Bronchial epithelial cell (primary cell): ENCODE data around the gene CA11. TPM values are rescaled to one million over a fixed set of nuclear protein-coding genes. Genes with fewer than 3 reads are reported as not detected.
A peak's percentile ranks its signal among the peaks of the same experiment; 100 is the strongest.

Experiments
- DNase-seq: peaks from one replicate; pipeline ENCODE4 v3.0.0-alpha.2; 2010; ENCODE audit warnings: low read depth
- FAIRE-seq: peaks from 2 replicates; lab custom pipeline; 2011; peaks lifted over from hg19 to GRCh38; lab: Jason Lieb, UNC
- H3K27me3 ChIP-seq: 2 replicates; pipeline ENCODE4 v1.5.1; 2011; ENCODE audit warnings: low read length; ENCODE audit not compliant: control insufficient read depth, insufficient read depth
- H3K36me3 ChIP-seq: 2 replicates; pipeline ENCODE4 v1.5.1; 2011; ENCODE audit warnings: low read length; ENCODE audit not compliant: control insufficient read depth, insufficient read depth
- H3K4me3 ChIP-seq: 2 replicates; pipeline ENCODE4 v1.5.1; 2011; ENCODE audit warnings: mild to moderate bottlenecking, low read depth, low read length, control low read depth
- total RNA-seq: library from RNA; depleted of rRNA; stranded (reverse); fragments of >200 nt; gene quantifications from 2 replicates; pipeline ENCODE4 v1.2.1, GENCODE V29; 2014
- TF ChIP-seq, protein P1 (sequence below): IDR thresholded peaks from 2 replicates; pipeline ENCODE4 v1.5.1; 2011; ENCODE audit warnings: mild to moderate bottlenecking, moderate library complexity, low read length, control low read depth, inconsistent platforms; ENCODE audit not compliant: insufficient read depth, severe bottlenecking

Gene CA11
- total RNA-seq, 1 donor from 2014 or later, result 2.4 TPM

DNA sequence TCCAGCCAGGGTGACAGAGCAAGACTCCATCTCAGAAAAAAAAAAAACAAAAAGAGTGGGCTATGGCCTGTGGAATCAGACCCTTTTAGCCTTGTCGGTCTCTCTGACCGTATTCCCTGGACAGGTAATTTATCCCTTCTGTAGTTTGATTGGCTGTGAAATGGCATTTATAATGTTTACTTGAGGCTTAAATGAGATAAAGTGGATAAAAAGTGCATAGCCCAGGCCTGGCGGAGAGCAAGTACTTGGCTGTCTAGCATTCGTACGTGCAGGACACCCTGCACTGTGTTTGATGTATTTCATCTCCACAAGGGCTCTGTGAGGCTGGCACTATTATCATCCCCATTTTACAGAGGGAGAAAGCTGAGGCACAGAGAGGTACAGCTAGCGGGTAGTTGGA, 19.8 kb upstream of the CA11 start:
- Histone ChIP-seq H3K4me3 (no peak overlapping the region), H3K27me3 (no peaks in the 10 kb centered on the region), H3K36me3 (no peaks in the 10 kb centered on the region)
- FAIRE-seq (no peak), DNase-seq (no peak)
- TF ChIP-seq, protein P1, sequence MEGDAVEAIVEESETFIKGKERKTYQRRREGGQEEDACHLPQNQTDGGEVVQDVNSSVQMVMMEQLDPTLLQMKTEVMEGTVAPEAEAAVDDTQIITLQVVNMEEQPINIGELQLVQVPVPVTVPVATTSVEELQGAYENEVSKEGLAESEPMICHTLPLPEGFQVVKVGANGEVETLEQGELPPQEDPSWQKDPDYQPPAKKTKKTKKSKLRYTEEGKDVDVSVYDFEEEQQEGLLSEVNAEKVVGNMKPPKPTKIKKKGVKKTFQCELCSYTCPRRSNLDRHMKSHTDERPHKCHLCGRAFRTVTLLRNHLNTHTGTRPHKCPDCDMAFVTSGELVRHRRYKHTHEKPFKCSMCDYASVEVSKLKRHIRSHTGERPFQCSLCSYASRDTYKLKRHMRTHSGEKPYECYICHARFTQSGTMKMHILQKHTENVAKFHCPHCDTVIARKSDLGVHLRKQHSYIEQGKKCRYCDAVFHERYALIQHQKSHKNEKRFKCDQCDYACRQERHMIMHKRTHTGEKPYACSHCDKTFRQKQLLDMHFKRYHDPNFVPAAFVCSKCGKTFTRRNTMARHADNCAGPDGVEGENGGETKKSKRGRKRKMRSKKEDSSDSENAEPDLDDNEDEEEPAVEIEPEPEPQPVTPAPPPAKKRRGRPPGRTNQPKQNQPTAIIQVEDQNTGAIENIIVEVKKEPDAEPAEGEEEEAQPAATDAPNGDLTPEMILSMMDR, result no peak

GRCh38 chr19:48664476-48664875, 18.5 kb upstream of the CA11 start:
- FAIRE-seq, result no peak
- no peak for DNase-seq
- TF ChIP-seq, protein P1, result no peak

DNA sequence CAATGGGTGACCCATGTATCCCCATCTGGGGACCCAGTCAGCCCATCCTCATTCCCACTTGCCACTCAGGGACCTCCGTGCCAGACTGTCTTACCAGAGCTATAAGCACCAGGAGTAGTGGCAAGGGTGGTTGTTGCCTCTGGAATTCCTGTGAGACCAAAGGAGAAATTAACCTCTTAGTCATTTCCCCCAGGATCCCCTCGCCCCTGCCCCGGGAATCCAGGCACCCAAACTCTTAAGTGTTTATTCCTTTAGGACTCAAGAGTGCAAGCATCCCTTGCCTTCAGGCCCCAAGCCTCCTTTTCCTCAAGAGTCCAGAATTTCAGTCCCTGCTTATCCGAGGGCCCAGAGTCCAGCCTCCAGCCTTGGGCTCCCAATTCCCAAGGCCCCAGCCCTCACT, 17.7 kb upstream of the CA11 start:
- TF ChIP-seq, protein P1, result no peak
- FAIRE-seq (no peak), DNase-seq (no peak)

More at GRCh38 chr19:48664476-48664875, 18.5 kb upstream of the CA11 start:
- H3K4me3 ChIP-seq, result no peak overlapping the region
- H3K27me3 ChIP-seq, result no peaks in the 10 kb centered on the region
- H3K36me3 ChIP-seq, result no peaks in the 10 kb centered on the region

GRCh38 chr19:48661711-48662090, 15.7 kb upstream of the CA11 start:
- no peak overlapping the region for H3K4me3 ChIP-seq
- DNase-seq (no peak), FAIRE-seq (no peak)
- TF ChIP-seq, protein P1, result no peak
- no peaks in the 10 kb centered on the region for H3K27me3 ChIP-seq
- no peaks in the 10 kb centered on the region for H3K36me3 ChIP-seq

More for the DNA sequence above, 17.7 kb upstream of the CA11 start:
- Histone ChIP-seq H3K27me3 (no peaks in the 10 kb centered on the region), H3K36me3 (no peaks in the 10 kb centered on the region), H3K4me3 (no peak overlapping the region)

DNA sequence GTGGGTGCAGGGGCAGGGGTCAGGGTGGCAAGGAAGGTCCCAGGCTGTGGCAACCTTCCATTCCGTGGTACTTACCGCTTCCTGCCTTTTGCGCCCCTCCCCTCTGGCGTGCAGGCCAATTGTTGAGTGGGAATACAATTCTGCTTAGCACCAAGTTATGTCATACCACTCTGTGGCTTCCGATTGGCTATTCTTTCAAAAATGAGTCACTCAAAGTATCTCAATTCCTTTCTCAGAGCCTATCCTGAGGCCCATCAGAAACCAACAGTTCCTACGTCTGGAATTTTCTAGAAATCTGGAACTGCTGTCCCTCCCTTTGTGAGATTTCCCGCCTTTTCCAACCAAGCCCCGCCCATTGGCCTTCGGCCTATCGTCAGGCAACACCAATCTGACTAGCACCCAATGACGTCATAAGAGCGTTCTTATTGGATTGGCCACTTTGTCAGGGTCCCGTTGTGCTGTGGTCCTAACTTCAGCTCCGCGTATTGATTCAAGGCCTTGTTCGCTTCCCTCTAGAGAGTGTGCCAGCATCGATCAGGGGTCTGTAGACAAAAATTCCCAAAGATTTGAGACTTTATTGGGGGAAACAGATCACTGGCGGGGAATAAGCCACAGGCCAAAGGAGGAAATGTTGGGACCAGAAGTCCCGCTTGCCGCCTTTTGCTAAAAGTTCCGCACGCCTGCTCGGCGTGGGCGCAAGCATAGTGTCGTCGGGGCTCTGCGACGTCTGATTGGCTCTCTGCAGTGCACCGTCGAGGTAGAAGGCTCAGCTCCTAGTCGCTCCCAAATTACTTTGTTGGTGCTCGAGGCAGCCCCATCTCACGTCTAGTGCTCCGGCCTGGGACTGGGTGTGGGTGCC, 15.1 kb upstream of the CA11 start:
- Histone ChIP-seq H3K27me3 (no peaks in the 10 kb centered on the region), H3K36me3 (no peaks in the 10 kb centered on the region), H3K4me3 (no peak overlapping the region)
- no peak for FAIRE-seq
- TF ChIP-seq, protein P1, result no peak
- DNase-seq, result peak; percentile 87
